CD4-positive, alpha-beta T cell treated with Interleukin-6 at 100 ng/mL for 8 hours (primary cell): Measurements from ENCODE around the gene C19orf25.
"Not testable (repeated sequence)": the region's sequence is repeated elsewhere in the genome, so short reads cannot be mapped to it uniquely, and the experiment has no call there.

Experiments
- DNase-seq: peaks from one replicate; pipeline ENCODE4 v3.0.0-alpha.2; 2020; ENCODE audit warnings: mixed read lengths, low spot score

The C19orf25 gene

GRCh38 chr19:1449467-1450442 is 29.3 kb downstream of the C19orf25 start, which contains the start of gene APC2:
APC2 (plus strand) TSS chr19:1450121; CDS start chr19:1453002, 2,881 bp downstream.
- no peak for DNase-seq

- no peak for DNase-seq
Observed at GRCh38 chr19:1447944-1448343, 31.1 kb downstream of the C19orf25 start.

GRCh38 chr19:1447504-1447903 is 31.5 kb downstream of the C19orf25 start:
- DNase-seq: no peak

GRCh38 chr19:1446713-1447481 is 32.1 kb downstream of the C19orf25 start:
- no peak for DNase-seq

- DNase-seq: no peak
Observed at GRCh38 chr19:1445932-1446712, 32.9 kb downstream of the C19orf25 start.

- DNase-seq: peak; percentile 68
Observed at GRCh38 chr19:1445185-1445931, 33.7 kb downstream of the C19orf25 start.

GRCh38 chr19:1441677-1442438 is 37.2 kb downstream of the C19orf25 start:
- no peak for DNase-seq

GRCh38 chr19:1441022-1441426 is 38.0 kb downstream of the C19orf25 start:
- no peak for DNase-seq

GRCh38 chr19:1440418-1440801 is 38.6 kb downstream of the C19orf25 start:
- DNase-seq: no peak

- not testable (repeated sequence) for DNase-seq
Observed at GRCh38 chr19:1439525-1440417, 39.2 kb downstream of the C19orf25 start.

GRCh38 chr19:1438933-1439354 is 40.1 kb downstream of the C19orf25 start:
- no peak for DNase-seq

GRCh38 chr19:1438035-1438932 is 40.7 kb downstream of the C19orf25 start, which contains the start of gene RPS15:
RPS15 (plus strand) TSS chr19:1438396; CDS start chr19:1438426, 30 bp downstream.
- peak; percentile 96 for DNase-seq

GRCh38 chr19:1437609-1438008 is 41.4 kb downstream of the C19orf25 start:
- DNase-seq: no peak

- no peak for DNase-seq
Observed at GRCh38 chr19:1435378-1435989, 43.5 kb downstream of the C19orf25 start.

GRCh38 chr19:1434577-1435060 is 44.4 kb downstream of the C19orf25 start:
- no peak for DNase-seq

GRCh38 chr19:1434040-1434366 is 45.0 kb downstream of the C19orf25 start:
- no peak for DNase-seq

GRCh38 chr19:1433119-1434039 is 45.6 kb downstream of the C19orf25 start:
- no peak for DNase-seq
